ENCODE results near the gene ATP2B2. TPM values are rescaled to one million over a fixed set of nuclear protein-coding genes. Genes with fewer than 3 reads are reported as not detected.

The ATP2B2 gene
- total and polyA plus RNA-seq, 2 donors (not counting 1 experiment from before 2014, with no cell fraction given) = not detected

GRCh38 chr3:10306156-10306555, 199.2 kb downstream of the ATP2B2 start:
- Histone ChIP-seq H3K4me1 (ENCODE audit: control insufficient read depth in 2 of 2, insufficient read depth in 2 of 2, low read length in 2 of 2) (no peaks in the 10 kb centered on the region), H3K4me2 (replicated peaks; ENCODE audit: low read depth, low read length, poor library complexity, severe bottlenecking) (no peak overlapping the region), H3K27ac (ENCODE audit: low read length in 2 of 2) (no peak overlapping the region), H3K79me2 (ENCODE audit: control insufficient read depth, insufficient read depth, low read length) (peaks cover 2% of the 10 kb centered on the region), H3K36me3 (replicated peaks in 1 of 2; ENCODE audit: control extremely low read depth in 1 of 2, control insufficient read depth in 1 of 2, extremely low read depth in 1 of 2, insufficient read depth in 2 of 2, low read length in 1 of 2) (peaks cover 0 to 73% of the 10 kb centered on the region in 2 experiments), H3K4me3 (ENCODE audit: control extremely low read depth in 1 of 5, extremely low read depth in 1 of 5, insufficient read depth in 1 of 5, low read depth in 2 of 5, low read length in 4 of 5) (no peak overlapping the region), H4K20me1 (ENCODE audit: control insufficient read depth, insufficient read depth, low read length, poor library complexity, severe bottlenecking) (no peaks in the 10 kb centered on the region), H3K9me3 (ENCODE audit: control extremely low read depth in 1 of 3, control insufficient read depth in 2 of 3, insufficient read depth in 1 of 3, low read length in 2 of 3) (no peaks in the 10 kb centered on the region), H2AFZ (ENCODE audit: insufficient read depth, low read depth, low read length, poor library complexity, severe bottlenecking) (no peak overlapping the region), H3K9ac (ENCODE audit: low read length) (no peak overlapping the region), H3K27me3 (replicated peaks in 1 of 4; ENCODE audit: control extremely low read depth in 1 of 4, control insufficient read depth in 3 of 4, insufficient read depth in 4 of 4, low read length in 3 of 4) (no peaks in the 10 kb centered on the region)
- ATAC-seq (ENCODE audit: low read depth) (no peak), DNase-seq (no peak)
- Mint-ChIP-seq H3K9me3 (ENCODE audit: insufficient read depth) (no peaks in the 10 kb centered on the region), H3K4me3 (no peak overlapping the region), H3K27ac (no peak overlapping the region), H3K4me1 (no peaks in the 10 kb centered on the region), H3K27me3 (no peaks in the 10 kb centered on the region)
- TF ChIP-seq EZH2 (IDR thresholded peaks at IDR 0.05; ENCODE audit: borderline replicate concordance, insufficient read depth, low read depth, low read length, poor library complexity, severe bottlenecking) = no peak
- TF ChIP-seq, protein P1, sequence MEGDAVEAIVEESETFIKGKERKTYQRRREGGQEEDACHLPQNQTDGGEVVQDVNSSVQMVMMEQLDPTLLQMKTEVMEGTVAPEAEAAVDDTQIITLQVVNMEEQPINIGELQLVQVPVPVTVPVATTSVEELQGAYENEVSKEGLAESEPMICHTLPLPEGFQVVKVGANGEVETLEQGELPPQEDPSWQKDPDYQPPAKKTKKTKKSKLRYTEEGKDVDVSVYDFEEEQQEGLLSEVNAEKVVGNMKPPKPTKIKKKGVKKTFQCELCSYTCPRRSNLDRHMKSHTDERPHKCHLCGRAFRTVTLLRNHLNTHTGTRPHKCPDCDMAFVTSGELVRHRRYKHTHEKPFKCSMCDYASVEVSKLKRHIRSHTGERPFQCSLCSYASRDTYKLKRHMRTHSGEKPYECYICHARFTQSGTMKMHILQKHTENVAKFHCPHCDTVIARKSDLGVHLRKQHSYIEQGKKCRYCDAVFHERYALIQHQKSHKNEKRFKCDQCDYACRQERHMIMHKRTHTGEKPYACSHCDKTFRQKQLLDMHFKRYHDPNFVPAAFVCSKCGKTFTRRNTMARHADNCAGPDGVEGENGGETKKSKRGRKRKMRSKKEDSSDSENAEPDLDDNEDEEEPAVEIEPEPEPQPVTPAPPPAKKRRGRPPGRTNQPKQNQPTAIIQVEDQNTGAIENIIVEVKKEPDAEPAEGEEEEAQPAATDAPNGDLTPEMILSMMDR (IDR thresholded peaks at IDR 0.05) = no peak
- POLR2A ChIA-PET = no interaction called here
- intact Hi-C loops (cut with micrococcal nuclease) = no loop called here
- CTCF ChIA-PET = interaction anchor here (1.2 to 2.0 kb wide), 2 partner anchors 15 to 22 kb away, joined by 3 to 6 read pairs; partner anchors contain the start of gene SEC13
- WGBS (ENCODE audit: insufficient coverage) = 100% methylated on average over 1 of the region's 3 CpGs

- 100% methylated on average over 3 of the region's 4 CpGs for WGBS (ENCODE audit: insufficient coverage)
- H3K4me3 ChIP-seq (ENCODE audit: control extremely low read depth in 1 of 5, extremely low read depth in 1 of 5, insufficient read depth in 1 of 5, low read depth in 2 of 5, low read length in 4 of 5) = no peak overlapping the region
- H3K27ac ChIP-seq (ENCODE audit: low read length in 2 of 2) = no peak overlapping the region
- Mint-ChIP-seq H3K27ac (no peak overlapping the region), H3K4me1 (no peaks in the 10 kb centered on the region), H3K4me3 (no peak overlapping the region), H3K9me3 (ENCODE audit: insufficient read depth) (no peaks in the 10 kb centered on the region), H3K27me3 (no peaks in the 10 kb centered on the region)
- TF ChIP-seq EZH2 (IDR thresholded peaks at IDR 0.05; ENCODE audit: borderline replicate concordance, insufficient read depth, low read depth, low read length, poor library complexity, severe bottlenecking) = no peak
- TF ChIP-seq, protein P1 (IDR thresholded peaks at IDR 0.05) = no peak
- no peaks in the 10 kb centered on the region for H3K27me3 ChIP-seq (replicated peaks in 1 of 4; ENCODE audit: control extremely low read depth in 1 of 4, control insufficient read depth in 3 of 4, insufficient read depth in 4 of 4, low read length in 3 of 4)
- DNase-seq = no peak
- H3K9ac ChIP-seq (ENCODE audit: low read length) = no peak overlapping the region
- H3K4me1 ChIP-seq (ENCODE audit: control insufficient read depth in 2 of 2, insufficient read depth in 2 of 2, low read length in 2 of 2) = no peaks in the 10 kb centered on the region
- peaks cover 0 to 73% of the 10 kb centered on the region in 2 experiments for H3K36me3 ChIP-seq (replicated peaks in 1 of 2; ENCODE audit: control extremely low read depth in 1 of 2, control insufficient read depth in 1 of 2, extremely low read depth in 1 of 2, insufficient read depth in 2 of 2, low read length in 1 of 2)
- CTCF ChIA-PET = interaction anchor here (1.2 to 2.0 kb wide), 2 partner anchors 15 to 22 kb away, joined by 3 to 6 read pairs; partner anchors contain the start of gene SEC13
- ATAC-seq (ENCODE audit: low read depth) = no peak
- intact Hi-C loops (cut with micrococcal nuclease) = no loop called here
- peaks cover 4% of the 10 kb centered on the region for H3K79me2 ChIP-seq (ENCODE audit: control insufficient read depth, insufficient read depth, low read length)
- POLR2A ChIA-PET = no interaction called here
- H3K4me2 ChIP-seq (replicated peaks; ENCODE audit: low read depth, low read length, poor library complexity, severe bottlenecking) = no peak overlapping the region
- no peaks in the 10 kb centered on the region for H4K20me1 ChIP-seq (ENCODE audit: control insufficient read depth, insufficient read depth, low read length, poor library complexity, severe bottlenecking)
- no peak overlapping the region for H2AFZ ChIP-seq (ENCODE audit: insufficient read depth, low read depth, low read length, poor library complexity, severe bottlenecking)
- H3K9me3 ChIP-seq (ENCODE audit: control extremely low read depth in 1 of 3, control insufficient read depth in 2 of 3, insufficient read depth in 1 of 3, low read length in 2 of 3) = no peaks in the 10 kb centered on the region
These were observed 200.0 kb downstream of the ATP2B2 start for GRCh38 chr3:10305331-10305902.

Data from B cell (primary cell).